ENCODE data around the gene F7.

DNA sequence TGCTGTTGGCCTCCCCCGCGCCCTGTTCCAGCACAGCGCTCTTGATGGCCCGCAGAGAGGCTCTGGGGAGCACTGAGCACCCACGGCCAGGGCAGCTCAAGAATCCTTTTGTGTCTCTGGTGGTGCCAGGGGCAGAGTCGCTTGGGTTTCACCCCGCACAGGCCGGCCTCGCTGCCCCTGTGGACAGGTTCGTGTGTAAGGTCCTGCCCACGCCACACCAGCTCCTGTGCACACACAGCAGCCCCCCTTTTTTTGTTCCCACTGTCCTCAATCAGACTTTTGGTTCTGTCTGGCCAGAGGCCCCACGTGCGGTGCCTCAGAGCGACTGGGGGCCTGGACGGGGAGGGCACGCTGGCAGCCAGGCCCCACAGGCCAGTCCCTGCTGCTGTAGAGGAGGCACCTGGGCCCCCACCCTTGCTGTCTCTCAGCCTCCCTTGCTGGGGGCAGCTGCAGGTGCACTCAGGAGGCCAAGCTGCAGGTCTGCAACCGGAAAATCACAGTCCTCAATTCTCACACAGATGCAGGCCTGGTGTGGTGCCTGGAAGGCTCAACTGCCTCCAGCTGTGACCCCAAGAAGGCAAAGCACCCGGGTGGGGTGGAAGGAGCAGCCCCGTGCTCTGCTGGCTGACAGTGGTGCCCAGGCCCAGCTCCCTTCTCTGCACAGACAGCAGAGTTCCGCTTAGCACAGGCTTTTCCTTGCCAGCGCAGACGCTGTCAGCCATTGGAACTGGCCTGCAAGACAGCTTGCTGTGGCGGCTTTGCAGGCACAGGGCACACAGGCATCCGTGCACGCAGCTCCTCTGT is 12.6 kb upstream of the F7 start:
- TF ChIP-seq, protein P1, sequence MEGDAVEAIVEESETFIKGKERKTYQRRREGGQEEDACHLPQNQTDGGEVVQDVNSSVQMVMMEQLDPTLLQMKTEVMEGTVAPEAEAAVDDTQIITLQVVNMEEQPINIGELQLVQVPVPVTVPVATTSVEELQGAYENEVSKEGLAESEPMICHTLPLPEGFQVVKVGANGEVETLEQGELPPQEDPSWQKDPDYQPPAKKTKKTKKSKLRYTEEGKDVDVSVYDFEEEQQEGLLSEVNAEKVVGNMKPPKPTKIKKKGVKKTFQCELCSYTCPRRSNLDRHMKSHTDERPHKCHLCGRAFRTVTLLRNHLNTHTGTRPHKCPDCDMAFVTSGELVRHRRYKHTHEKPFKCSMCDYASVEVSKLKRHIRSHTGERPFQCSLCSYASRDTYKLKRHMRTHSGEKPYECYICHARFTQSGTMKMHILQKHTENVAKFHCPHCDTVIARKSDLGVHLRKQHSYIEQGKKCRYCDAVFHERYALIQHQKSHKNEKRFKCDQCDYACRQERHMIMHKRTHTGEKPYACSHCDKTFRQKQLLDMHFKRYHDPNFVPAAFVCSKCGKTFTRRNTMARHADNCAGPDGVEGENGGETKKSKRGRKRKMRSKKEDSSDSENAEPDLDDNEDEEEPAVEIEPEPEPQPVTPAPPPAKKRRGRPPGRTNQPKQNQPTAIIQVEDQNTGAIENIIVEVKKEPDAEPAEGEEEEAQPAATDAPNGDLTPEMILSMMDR (IDR thresholded peaks at IDR 0.05), result no peak
- TF ChIP-seq MAX (IDR thresholded peaks at IDR 0.05) (no peak), ZFP36 (IDR thresholded peaks at IDR 0.05; ENCODE audit: borderline replicate concordance, partially characterized antibody) (no peak), ESRRA (IDR thresholded peaks at IDR 0.05; ENCODE audit: borderline replicate concordance, low read length) (no peak), CHD2 (IDR thresholded peaks at IDR 0.05; ENCODE audit: low read length, partially characterized antibody) (no peak)
- TF ChIP-seq, protein P2, sequence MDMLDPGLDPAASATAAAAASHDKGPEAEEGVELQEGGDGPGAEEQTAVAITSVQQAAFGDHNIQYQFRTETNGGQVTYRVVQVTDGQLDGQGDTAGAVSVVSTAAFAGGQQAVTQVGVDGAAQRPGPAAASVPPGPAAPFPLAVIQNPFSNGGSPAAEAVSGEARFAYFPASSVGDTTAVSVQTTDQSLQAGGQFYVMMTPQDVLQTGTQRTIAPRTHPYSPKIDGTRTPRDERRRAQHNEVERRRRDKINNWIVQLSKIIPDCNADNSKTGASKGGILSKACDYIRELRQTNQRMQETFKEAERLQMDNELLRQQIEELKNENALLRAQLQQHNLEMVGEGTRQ (IDR thresholded peaks at IDR 0.05), result no peak

Measured in A549 (cell line).